HepG2 (cell line): ENCODE measurements around the gene CCDC170. TPM values are rescaled to one million over a fixed set of nuclear protein-coding genes. Genes with fewer than 3 reads are reported as not detected.

Experiments
- AGO2 ChIP-seq: fragments of 200-400 bp; formaldehyde crosslinking; optimal IDR thresholded peaks from 2 replicates; pipeline ENCODE3; 2017; ENCODE audit warnings: mild to moderate bottlenecking, low read depth, low read length, moderate library complexity
- CCDC6 ChIP-seq: sonication (generic); formaldehyde crosslinking; IDR thresholded peaks from 2 replicates; pipeline ENCODE4 v1.8.1; 2022; ENCODE audit warnings: mild to moderate bottlenecking, missing genetic modification reagents, moderate library complexity
- CENPX ChIP-seq: sonication (generic); formaldehyde crosslinking; IDR thresholded peaks from 2 replicates; pipeline ENCODE4 v1.9.0; 2021; ENCODE audit warnings: mild to moderate bottlenecking, missing genetic modification reagents, moderate library complexity
- HNF1A ChIP-seq, 2 experiments: sonication (generic) in 1 of 2; formaldehyde crosslinking in 1 of 2; IDR thresholded peaks; 2 replicates each; pipeline versions ENCODE4 v1.4.0 to v1.6.1; 2016 to 2020; ENCODE audit warnings: borderline replicate concordance in 1 of 2, low read depth in 1 of 2, mild to moderate bottlenecking in 1 of 2, missing genetic modification reagents in 1 of 2
- HOXD1 ChIP-seq: sonication (generic); formaldehyde crosslinking; IDR thresholded peaks from 2 replicates; pipeline ENCODE4 v1.5.0; 2020; ENCODE audit warnings: missing genetic modification reagents
- KMT2A ChIP-seq: sonication (generic); formaldehyde crosslinking; IDR thresholded peaks from 2 replicates; pipeline ENCODE4 v1.4.0; 2020; ENCODE audit warnings: missing genetic modification reagents
- NFKBIZ ChIP-seq: IDR thresholded peaks from 2 replicates; pipeline ENCODE4 v1.6.1; 2018; ENCODE audit warnings: missing genetic modification reagents, missing compliant biosample characterization
- RAD21 ChIP-seq: fragments of 450-650 bp; formaldehyde crosslinking; IDR thresholded peaks from 2 replicates; pipeline ENCODE4 v1.5.0; 2020; ENCODE audit warnings: mild to moderate bottlenecking
- RFX5 ChIP-seq: IDR thresholded peaks from 2 replicates; pipeline ENCODE4 v1.6.1; 2011; ENCODE audit warnings: low read depth, low read length, improper control_type of control experiment
- ZBTB44 ChIP-seq: sonication (generic); formaldehyde crosslinking; IDR thresholded peaks from 2 replicates; pipeline ENCODE4 v1.4.0; 2020; ENCODE audit warnings: missing genetic modification reagents
- ZNF160 ChIP-seq: sonication (generic); formaldehyde crosslinking; IDR thresholded peaks from 2 replicates; pipeline ENCODE4 v1.8.0; 2022; ENCODE audit warnings: mild to moderate bottlenecking, inconsistent platforms, missing genetic modification reagents
- ZNF362 ChIP-seq: sonication (generic); formaldehyde crosslinking; IDR thresholded peaks from 2 replicates; pipeline ENCODE4 v1.4.0; 2020; ENCODE audit warnings: missing genetic modification reagents, mild to moderate bottlenecking, borderline replicate concordance
- ZNF629 ChIP-seq: sonication (generic); formaldehyde crosslinking; conservative IDR thresholded peaks from 2 replicates; pipeline ENCODE4 v1.5.0; 2020; ENCODE audit warnings: missing genetic modification reagents
- ZSCAN22 ChIP-seq: sonication (generic); formaldehyde crosslinking; IDR thresholded peaks from 2 replicates; pipeline ENCODE4 v1.4.0; 2020; ENCODE audit warnings: mild to moderate bottlenecking, missing genetic modification reagents
- polyA plus RNA-seq, 8 experiments: library from polyadenylated mRNA; depleted of rRNA in 3 of 8; stranded (reverse) in 7 of 8; unstranded in 1 of 8; fragments of >200 nt; fragmentation: Illumina TruSeq in 4 of 8; extraction: Trizol in 4 of 8; gene quantifications; 2 replicates each; pipeline versions ENCODE4 v1.2.1 to v1.2.3, GENCODE V29; 2011 to 2016; ENCODE audit warnings: low read depth in 4 of 8, missing spikeins in 1 of 8, mixed read lengths in 1 of 8; ENCODE audit not compliant: insufficient read depth in 1 of 8
- total RNA-seq, 5 experiments: library from RNA; depleted of rRNA; stranded (reverse); fragments of >200 nt; fragmentation: Illumina TruSeq; extraction: Trizol; gene quantifications; 2 replicates each; pipeline ENCODE4 v1.2.3, GENCODE V29; 2016; ENCODE audit warnings: low read depth in 1 of 5

Gene CCDC170
- total and polyA plus RNA-seq, 2 of the 13 experiments (the other 11 are each of a cell fraction or from before 2014, with no cell fraction given), result 0.90 to 5.1 TPM

DNA sequence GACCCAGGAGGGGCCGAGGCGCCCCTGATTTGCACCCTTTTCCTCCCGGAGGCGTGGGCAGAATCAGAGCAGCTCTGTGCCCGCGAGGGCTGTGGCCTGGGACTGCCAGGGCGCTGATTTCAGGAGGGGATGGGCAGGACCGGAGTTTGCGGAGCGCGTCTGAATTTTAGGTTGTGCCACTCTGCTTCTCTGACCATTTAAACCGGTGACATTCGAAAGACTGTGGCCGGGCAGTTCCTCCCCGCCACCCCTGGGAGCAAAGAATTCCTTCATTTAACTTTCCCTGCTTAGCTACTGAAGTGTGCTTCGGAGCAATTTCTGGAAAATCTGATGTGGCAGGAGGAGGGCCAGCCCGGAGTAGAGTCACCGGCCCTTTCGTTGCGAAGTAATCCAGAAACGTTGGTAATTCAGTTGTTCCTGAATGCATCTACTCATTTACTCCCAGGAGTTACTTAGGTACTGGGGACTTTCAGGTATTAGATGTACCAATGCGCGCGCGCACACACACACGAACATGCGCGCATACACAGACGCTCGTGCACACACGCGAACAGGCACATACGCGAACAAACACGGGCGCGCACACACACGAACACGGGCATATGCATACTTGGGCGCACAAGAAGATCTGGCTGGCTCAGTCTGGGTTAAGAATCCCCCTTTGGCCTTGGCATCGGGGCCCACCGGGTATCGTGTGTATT is 568 bp downstream of the CCDC170 start (continued):
- no peak for TF ChIP-seq HNF1A (IDR thresholded peaks at IDR 0.05; ENCODE audit: low read depth)
- no peak for TF ChIP-seq HNF1A (CRISPR knock-in tag; IDR thresholded peaks at IDR 0.05; ENCODE audit: borderline replicate concordance)
- TF ChIP-seq CCDC6 (CRISPR knock-in tag), result peak; percentile 45; the same call in 1 of the 2 replicates
- TF ChIP-seq ZBTB44 (CRISPR knock-in tag), result no peak
- TF ChIP-seq CENPX (CRISPR knock-in tag), result no peak
- no peak for TF ChIP-seq RFX5
- TF ChIP-seq HOXD1 (CRISPR knock-in tag), result peak; percentile 64; the same call in 1 of the 2 replicates
- TF ChIP-seq AGO2, result peak; percentile 4
- no peak for TF ChIP-seq ZNF160 (CRISPR knock-in tag)
- TF ChIP-seq KMT2A (CRISPR knock-in tag), result no peak
- TF ChIP-seq ZNF362 (CRISPR knock-in tag), result peak; percentile 18; the same call in 1 of the 2 replicates
- TF ChIP-seq ZNF629 (CRISPR knock-in tag), result no peak
- no peak for TF ChIP-seq ZSCAN22
- no peak for TF ChIP-seq RAD21 (CRISPR knock-in tag)
- no peak; the same call in 1 of the 2 replicates for TF ChIP-seq NFKBIZ (CRISPR knock-in tag)
